ENCODE data around the gene NRTN. TPM values are rescaled to one million over a fixed set of nuclear protein-coding genes. Genes with fewer than 3 reads are reported as not detected.

NRTN gene
- polyA plus RNA-seq, 6 donors from 2014 or later, result 0.28 to 0.29 TPM; not detected in 4

- H3K27ac Mint-ChIP-seq, result peak within 1 kb of the TSS in 1 of 6 donors; percentile 24
- ATAC-seq (ENCODE audit: low read depth in 2 of 2) (peak; percentile 6 to 9), DNase-seq (no peak)
- H3K27me3 Mint-ChIP-seq, result no peaks in the 10 kb centered on the region
- no peaks in the 10 kb centered on the region for H3K9me3 Mint-ChIP-seq
- no peak within 1 kb of the TSS for H3K4me3 Mint-ChIP-seq
- H3K4me1 Mint-ChIP-seq, result peaks cover 7 to 16% (median 9%) of the 10 kb centered on the region in 3 donors
- peaks cover 0 to 19% of the 10 kb centered on the region in 2 donors for H3K36me3 Mint-ChIP-seq
Observed at GRCh38 chr19:5784581-5785147, 20.2 kb upstream of the NRTN start, which contains the start of gene PRR22. TSS of gene PRR22 (minus strand) at chr19:5784746. CDS start at chr19:5784660, 86 bp downstream.

- no peak overlapping the region for H3K4me3 Mint-ChIP-seq
- peaks cover 0 to 23% of the 10 kb centered on the region in 2 donors for H3K36me3 Mint-ChIP-seq
- no peaks in the 10 kb centered on the region for H3K9me3 Mint-ChIP-seq
- no peak for ATAC-seq (ENCODE audit: low read depth in 2 of 2)
- no peak for DNase-seq
- H3K4me1 Mint-ChIP-seq, result peaks cover 12 to 21% (median 15%) of the 10 kb centered on the region in 3 donors
- no peaks in the 10 kb centered on the region for H3K27me3 Mint-ChIP-seq
- H3K27ac Mint-ChIP-seq, result no peak overlapping the region
Observed at GRCh38 chr19:5785423-5785822, 19.4 kb upstream of the NRTN start.

GRCh38 chr19:5786593-5787408 lies 18.1 kb upstream of the NRTN start:
- no peak for DNase-seq
- H3K27ac Mint-ChIP-seq, result peak overlapping the region in 2 of 6 donors; percentile 47 to 70
- no peak overlapping the region for H3K4me3 Mint-ChIP-seq
- H3K9me3 Mint-ChIP-seq, result peaks cover 0 to 8% (median 0%) of the 10 kb centered on the region in 7 donors
- ATAC-seq (ENCODE audit: low read depth in 2 of 2), result no peak
- peaks cover 20 to 28% (median 23%) of the 10 kb centered on the region in 3 donors for H3K4me1 Mint-ChIP-seq
- H3K36me3 Mint-ChIP-seq, result peaks cover 0 to 31% of the 10 kb centered on the region in 2 donors
- no peaks in the 10 kb centered on the region for H3K27me3 Mint-ChIP-seq

DNA sequence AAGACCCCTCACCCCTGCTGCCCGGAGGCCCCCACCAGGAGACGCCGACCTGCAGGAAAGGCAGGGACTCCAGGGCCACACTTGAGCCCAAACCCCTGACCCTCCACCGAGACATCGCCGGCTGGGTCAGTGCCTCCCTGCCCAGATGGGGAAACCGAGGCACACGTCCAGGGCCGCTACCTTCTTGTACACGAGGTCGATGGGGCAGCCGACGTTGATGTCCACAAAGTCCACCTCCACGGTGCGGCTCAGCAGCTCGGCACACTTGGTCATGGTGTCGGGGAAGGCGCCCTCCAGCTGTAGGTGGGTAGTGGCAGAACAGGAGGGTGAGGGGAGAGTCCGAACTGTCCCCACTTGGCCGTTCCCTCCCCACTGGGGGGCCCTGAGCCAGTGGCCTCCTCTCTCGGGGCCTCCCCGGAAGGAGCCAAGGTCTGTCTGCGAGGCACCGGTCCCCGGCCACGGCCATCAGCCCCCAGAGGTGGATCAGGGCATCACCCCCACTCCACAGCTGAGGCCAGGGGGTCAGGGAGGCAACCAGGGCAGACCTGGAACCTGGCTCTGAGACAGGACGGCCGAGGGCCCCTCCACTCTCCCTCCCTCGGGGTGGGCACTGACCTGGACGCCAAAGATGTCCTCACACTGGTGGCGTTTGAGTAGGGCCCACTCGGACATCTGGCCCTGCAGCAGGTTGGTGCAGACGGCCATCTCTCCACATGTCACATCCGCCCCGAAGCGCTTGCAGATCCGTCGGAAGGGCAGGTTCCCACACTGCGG lies 17.3 kb upstream of the NRTN start:
- no peak for DNase-seq
- ATAC-seq (ENCODE audit: low read depth in 2 of 2), result no peak
- peaks cover 20 to 28% (median 23%) of the 10 kb centered on the region in 3 donors for H3K4me1 Mint-ChIP-seq
- peaks cover 0 to 8% (median 0%) of the 10 kb centered on the region in 7 donors for H3K9me3 Mint-ChIP-seq
- H3K27ac Mint-ChIP-seq, result peak overlapping the region in 1 of 6 donors; percentile 72
- H3K36me3 Mint-ChIP-seq, result peaks cover 0 to 31% of the 10 kb centered on the region in 2 donors
- peak overlapping the region in 1 of 8 donors; percentile 53 for H3K4me3 Mint-ChIP-seq
- no peaks in the 10 kb centered on the region for H3K27me3 Mint-ChIP-seq

GRCh38 chr19:5788422-5788821 lies 16.4 kb upstream of the NRTN start:
- Mint-ChIP-seq H3K27ac (peak overlapping the region in 2 of 6 donors; percentile 51 to 72), H3K4me3 (peak overlapping the region in 2 of 8 donors; percentile 39 to 68), H3K27me3 (peaks cover 0 to 5% (median 4%) of the 10 kb centered on the region in 3 donors), H3K36me3 (peaks cover 0 to 31% of the 10 kb centered on the region in 2 donors), H3K4me1 (peaks cover 20 to 28% (median 23%) of the 10 kb centered on the region in 3 donors), H3K9me3 (peaks cover 0 to 8% (median 0%) of the 10 kb centered on the region in 7 donors)
- DNase-seq (no peak), ATAC-seq (ENCODE audit: low read depth in 2 of 2) (no peak)

- Mint-ChIP-seq H3K9me3 (peaks cover 0 to 8% (median 0%) of the 10 kb centered on the region in 7 donors), H3K36me3 (peaks cover 0 to 31% of the 10 kb centered on the region in 2 donors), H3K4me1 (peaks cover 20 to 28% (median 25%) of the 10 kb centered on the region in 3 donors), H3K4me3 (peak overlapping the region in 4 of 8 donors; percentile 33 to 98 (median 42)), H3K27ac (peak overlapping the region in 1 of 6 donors; percentile 44), H3K27me3 (peaks cover 0 to 5% (median 4%) of the 10 kb centered on the region in 3 donors)
- no peak for ATAC-seq (ENCODE audit: low read depth in 2 of 2)
- no peak for DNase-seq
Observed at GRCh38 chr19:5789351-5789761, 15.5 kb upstream of the NRTN start.

- no peak for ATAC-seq (ENCODE audit: low read depth in 2 of 2)
- H3K27ac Mint-ChIP-seq, result peak overlapping the region; percentile 99 to 100 (median 100)
- peaks cover 0 to 5% (median 4%) of the 10 kb centered on the region in 3 donors for H3K27me3 Mint-ChIP-seq
- peaks cover 0 to 8% (median 0%) of the 10 kb centered on the region in 7 donors for H3K9me3 Mint-ChIP-seq
- DNase-seq, result no peak
- peaks cover 0 to 31% of the 10 kb centered on the region in 2 donors for H3K36me3 Mint-ChIP-seq
- H3K4me1 Mint-ChIP-seq, result peaks cover 20 to 28% (median 25%) of the 10 kb centered on the region in 3 donors
- peak overlapping the region; percentile 93 to 100 (median 98) for H3K4me3 Mint-ChIP-seq
Observed at GRCh38 chr19:5789886-5790558, 14.8 kb upstream of the NRTN start.

GRCh38 chr19:5790559-5791520 lies 14.0 kb upstream of the NRTN start, which contains the start of gene DUS3L:
TSS of gene DUS3L (minus strand) at chr19:5791163. CDS start at chr19:5791141, 22 bp downstream.
- H3K4me1 Mint-ChIP-seq, result peaks cover 20 to 28% (median 25%) of the 10 kb centered on the region in 3 donors
- H3K9me3 Mint-ChIP-seq, result peaks cover 0 to 8% (median 0%) of the 10 kb centered on the region in 7 donors
- H3K27ac Mint-ChIP-seq, result peak within 1 kb of the TSS; percentile 99 to 100 (median 100)
- H3K4me3 Mint-ChIP-seq, result peak within 1 kb of the TSS; percentile 93 to 100 (median 98)
- peaks cover 0 to 31% of the 10 kb centered on the region in 2 donors for H3K36me3 Mint-ChIP-seq
- peaks cover under 1 to 5% (median 4%) of the 10 kb centered on the region in 3 donors for H3K27me3 Mint-ChIP-seq
- ATAC-seq (ENCODE audit: low read depth in 2 of 2) (peak; percentile 88 to 92), DNase-seq (peak; percentile 92)

GRCh38 chr19:5792224-5792623 lies 12.6 kb upstream of the NRTN start:
- peaks cover 16 to 23% (median 20%) of the 10 kb centered on the region in 3 donors for H3K4me1 Mint-ChIP-seq
- peaks cover 0 to 8% (median 0%) of the 10 kb centered on the region in 7 donors for H3K9me3 Mint-ChIP-seq
- peaks cover 4 to 8% (median 5%) of the 10 kb centered on the region in 3 donors for H3K27me3 Mint-ChIP-seq
- peak overlapping the region in 3 of 8 donors; percentile 27 to 47 (median 38) for H3K4me3 Mint-ChIP-seq
- DNase-seq (no peak), ATAC-seq (ENCODE audit: low read depth in 2 of 2) (no peak)
- peaks cover 0 to 20% of the 10 kb centered on the region in 2 donors for H3K36me3 Mint-ChIP-seq
- H3K27ac Mint-ChIP-seq, result peak overlapping the region in 1 of 6 donors; percentile 21

DNA sequence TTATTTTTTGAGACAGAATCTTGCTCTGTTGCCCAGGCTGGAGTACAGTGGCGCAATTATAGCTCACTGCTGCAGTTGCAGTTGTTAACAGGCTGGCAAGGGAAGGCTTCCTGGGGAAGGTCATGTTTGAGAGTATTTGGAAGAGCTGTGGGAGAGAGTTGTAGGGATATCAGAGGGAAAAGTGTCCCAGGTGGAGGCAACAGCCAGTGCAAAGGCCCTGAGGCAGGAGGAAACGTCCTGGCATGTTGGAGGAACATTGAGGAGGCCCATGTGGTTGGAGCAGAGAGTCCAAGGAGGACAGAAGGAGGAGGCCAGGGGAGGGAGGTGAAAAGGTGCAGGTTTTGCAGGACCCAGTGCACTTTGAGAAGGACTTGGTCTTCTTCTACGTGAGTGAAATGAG lies 11.7 kb upstream of the NRTN start:
- Mint-ChIP-seq H3K4me3 (peak overlapping the region in 4 of 8 donors; percentile 35 to 59 (median 56)), H3K4me1 (peaks cover 16 to 20% (median 18%) of the 10 kb centered on the region in 3 donors), H3K9me3 (peaks cover 0 to 8% (median 0%) of the 10 kb centered on the region in 7 donors), H3K27me3 (peaks cover 4 to 14% (median 11%) of the 10 kb centered on the region in 3 donors), H3K27ac (peak overlapping the region in 1 of 6 donors; percentile 79), H3K36me3 (peaks cover 0 to 18% of the 10 kb centered on the region in 2 donors)
- ATAC-seq (ENCODE audit: low read depth in 2 of 2) (no peak), DNase-seq (no peak)

DNA sequence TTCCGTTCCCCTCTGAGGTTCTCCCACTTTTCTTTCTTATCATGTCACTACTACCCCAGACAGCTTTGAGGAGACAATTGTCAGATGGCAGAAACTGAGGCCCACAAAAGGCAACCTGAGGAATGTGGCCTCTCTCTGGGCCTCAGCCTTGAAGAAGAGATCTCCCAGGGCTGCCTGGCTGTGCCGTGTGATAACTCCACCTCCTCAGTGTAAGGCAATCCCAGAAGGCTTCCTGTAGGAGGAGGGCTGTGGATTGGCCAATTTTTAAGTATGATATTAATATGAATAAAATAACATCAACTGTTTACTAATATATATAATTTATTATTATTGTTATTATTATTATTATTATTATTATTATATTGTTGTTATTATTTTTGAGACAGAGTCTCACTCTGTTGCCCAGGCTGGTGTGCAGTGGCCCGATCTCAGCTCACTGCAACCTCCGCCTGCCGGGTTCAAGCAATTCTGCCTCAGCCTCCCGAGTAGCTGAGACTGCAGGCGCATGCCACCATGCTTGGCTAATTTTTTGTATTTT lies 9.4 kb upstream of the NRTN start:
- peaks cover 13 to 34% (median 33%) of the 10 kb centered on the region in 3 donors for H3K27me3 Mint-ChIP-seq
- H3K27ac Mint-ChIP-seq, result no peak overlapping the region
- H3K36me3 Mint-ChIP-seq, result peaks cover 0 to 8% of the 10 kb centered on the region in 2 donors
- H3K4me1 Mint-ChIP-seq, result peaks cover 7 to 10% (median 7%) of the 10 kb centered on the region in 3 donors
- H3K9me3 Mint-ChIP-seq, result peaks cover 0 to 8% (median 0%) of the 10 kb centered on the region in 7 donors
- ATAC-seq (ENCODE audit: low read depth in 2 of 2) (no peak), DNase-seq (no peak)
- H3K4me3 Mint-ChIP-seq, result peak overlapping the region in 1 of 8 donors; percentile 9
